Activated CD4-positive, CD25-positive, alpha-beta regulatory T cell (primary cell): ENCODE measurements around the gene LGMN.

ENCODE experiments used
- DNase-seq, 4 experiments: peaks; one replicate each; lab custom pipeline; 2025; lab: John Stamatoyannopoulos, UW

The LGMN gene

DNA sequence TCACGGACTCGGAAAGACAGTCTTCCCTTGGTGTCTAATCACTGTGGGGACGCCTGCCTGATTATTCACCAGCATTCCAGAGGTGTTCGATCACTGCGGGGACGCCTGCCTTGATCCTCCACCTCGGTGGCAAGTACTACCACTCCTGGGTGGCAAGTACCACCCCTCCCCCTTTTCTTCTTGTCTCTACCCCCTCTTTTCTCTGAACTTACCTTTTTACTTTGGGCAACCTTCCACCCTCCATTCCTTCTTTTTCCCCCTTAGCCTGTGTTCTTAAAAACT is 12.0 kb upstream of the LGMN start:
- DNase-seq, result no peak

DNA sequence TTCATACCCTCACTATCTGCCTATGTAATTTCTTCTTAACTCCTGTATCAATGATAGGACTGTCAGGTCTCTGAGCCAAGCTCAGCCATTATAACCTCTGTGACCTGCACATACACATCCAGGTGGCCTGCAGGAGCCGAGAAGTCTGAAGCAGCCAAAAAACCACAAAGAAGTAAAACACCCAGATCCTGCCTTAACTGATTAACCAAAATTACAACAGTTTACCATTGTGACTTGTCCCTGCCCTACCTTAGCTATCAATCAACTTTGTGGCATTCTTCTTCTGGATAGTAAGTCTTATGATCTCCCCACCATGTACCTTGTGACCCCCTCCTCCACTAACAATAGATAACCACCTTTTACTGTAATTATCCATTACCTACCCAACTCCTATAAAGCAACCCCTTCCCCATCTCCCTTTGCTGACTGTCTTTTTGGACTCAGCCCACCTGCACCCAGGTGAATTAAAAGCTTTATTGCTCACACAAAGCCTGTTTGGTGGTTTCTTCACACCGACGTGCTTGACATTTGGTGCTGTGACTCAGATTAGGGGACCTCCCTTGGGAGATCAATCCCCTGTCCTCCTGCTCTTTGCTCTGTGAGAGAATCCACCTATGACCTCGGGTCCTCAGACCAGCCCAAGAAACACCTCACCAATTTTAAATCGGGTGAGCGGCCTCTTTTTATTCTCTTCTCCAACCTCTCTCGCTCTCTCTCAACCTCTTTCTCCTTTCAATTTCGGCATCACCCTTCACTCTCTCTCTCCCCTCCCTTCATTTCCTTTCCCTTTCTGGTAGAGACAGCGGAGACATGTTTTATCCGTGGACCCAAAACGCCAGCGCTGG is 11.5 kb upstream of the LGMN start:
- no peak for DNase-seq

- DNase-seq, result no peak
Measured at GRCh38 chr14:92759300-92759678, 10.9 kb upstream of the LGMN start.

- no peak for DNase-seq
Measured at GRCh38 chr14:92756446-92756845, 8.0 kb upstream of the LGMN start.

GRCh38 chr14:92755495-92755894 is 7.1 kb upstream of the LGMN start:
- DNase-seq, result no peak

GRCh38 chr14:92754966-92755365 is 6.5 kb upstream of the LGMN start:
- no peak for DNase-seq

- no peak for DNase-seq
Measured at GRCh38 chr14:92753250-92753649, 4.8 kb upstream of the LGMN start.

DNA sequence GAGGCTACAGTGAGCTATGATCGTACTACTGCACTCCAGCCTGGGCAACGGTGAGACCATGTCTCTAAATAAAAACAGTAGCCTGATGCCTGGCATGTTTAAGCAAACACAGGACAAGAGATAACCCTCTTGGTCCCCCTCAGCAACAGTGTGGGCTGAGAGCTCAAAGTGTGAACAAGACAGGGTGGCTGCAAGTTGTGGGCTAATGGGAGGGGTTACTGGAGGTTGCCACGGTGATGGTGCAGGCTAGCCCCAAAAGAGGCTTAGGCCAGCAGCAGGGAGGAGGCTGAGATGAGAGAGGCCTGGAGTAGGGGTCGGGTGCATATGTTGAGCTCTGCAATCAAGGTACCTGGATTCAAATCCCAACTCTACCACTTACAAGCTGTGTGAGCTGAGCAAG is 3.4 kb upstream of the LGMN start:
- DNase-seq, result no peak

DNA sequence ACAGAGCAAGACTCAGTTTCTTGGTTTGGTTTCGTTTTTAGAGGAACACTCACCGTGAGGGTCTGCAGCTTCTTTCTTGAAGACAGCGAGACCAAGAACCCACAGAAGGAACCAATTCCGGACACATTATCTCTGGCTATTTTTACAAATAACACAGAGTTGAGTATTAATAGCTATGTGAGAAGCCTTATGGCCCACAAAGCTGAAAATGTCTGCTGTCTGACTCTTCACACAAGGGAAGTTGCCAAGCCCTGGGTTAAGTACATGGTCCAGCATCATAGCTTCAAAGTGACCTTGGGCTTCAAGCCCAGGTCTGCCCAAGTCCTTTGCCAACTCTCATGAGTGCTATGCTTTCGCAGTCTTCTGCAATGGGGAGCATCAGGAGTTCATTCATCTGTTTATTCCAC is 2.6 kb upstream of the LGMN start:
- no peak for DNase-seq

- DNase-seq, result peak in 1 of 4 experiments; percentile 9
Measured at GRCh38 chr14:92750222-92750728, 1.8 kb upstream of the LGMN start.

- DNase-seq, result no peak
Measured at GRCh38 chr14:92747701-92748258, 647 bp downstream of the LGMN start.

GRCh38 chr14:92744198-92744597 is 4.2 kb downstream of the LGMN start:
- no peak for DNase-seq

DNA sequence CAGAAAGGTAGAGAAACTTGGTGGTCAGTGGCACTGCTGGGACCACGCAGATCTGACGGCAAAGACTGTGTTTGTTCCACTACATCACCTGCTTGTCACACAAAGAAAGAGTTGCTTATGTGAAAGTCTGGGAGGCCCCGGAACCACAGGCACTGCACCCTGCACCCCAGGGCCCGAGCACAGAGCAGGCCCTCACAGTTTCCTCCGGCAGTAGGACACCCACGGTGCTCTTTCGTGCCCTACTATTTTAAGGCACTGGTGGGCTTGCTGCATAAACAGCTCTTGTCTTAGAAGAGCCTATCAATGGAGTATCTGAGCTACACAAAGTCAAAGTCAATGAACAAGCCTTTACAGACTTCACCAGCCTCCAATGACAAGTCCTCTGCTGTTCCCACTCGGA is 8.0 kb downstream of the LGMN start:
- no peak for DNase-seq

DNA sequence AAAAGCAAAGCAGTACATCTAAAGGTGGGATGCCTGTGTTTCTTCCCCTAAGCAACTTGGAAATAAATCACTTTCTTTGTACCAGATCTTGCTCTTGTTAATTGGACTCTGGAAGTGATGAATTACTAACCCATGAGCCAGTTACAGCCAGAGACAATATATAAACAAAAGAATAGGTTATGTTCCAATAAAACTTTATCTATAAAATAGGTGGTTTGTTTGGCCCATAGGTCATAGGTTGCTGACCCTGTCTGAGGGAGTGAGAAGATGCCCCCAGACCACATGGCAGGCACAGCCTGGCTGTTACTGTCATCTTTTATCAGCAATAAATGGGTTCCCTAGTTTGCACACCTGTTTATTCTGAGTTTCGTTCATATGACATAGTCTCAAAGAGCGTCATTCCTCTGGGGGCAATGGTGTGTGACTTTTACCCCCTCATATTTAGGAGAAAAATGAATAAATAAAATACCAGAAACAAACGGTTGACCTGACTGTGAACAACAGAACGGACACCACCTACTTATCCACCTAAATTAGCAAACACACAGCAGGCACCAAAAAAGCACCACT is 10.7 kb downstream of the LGMN start:
- DNase-seq, result no peak

DNA sequence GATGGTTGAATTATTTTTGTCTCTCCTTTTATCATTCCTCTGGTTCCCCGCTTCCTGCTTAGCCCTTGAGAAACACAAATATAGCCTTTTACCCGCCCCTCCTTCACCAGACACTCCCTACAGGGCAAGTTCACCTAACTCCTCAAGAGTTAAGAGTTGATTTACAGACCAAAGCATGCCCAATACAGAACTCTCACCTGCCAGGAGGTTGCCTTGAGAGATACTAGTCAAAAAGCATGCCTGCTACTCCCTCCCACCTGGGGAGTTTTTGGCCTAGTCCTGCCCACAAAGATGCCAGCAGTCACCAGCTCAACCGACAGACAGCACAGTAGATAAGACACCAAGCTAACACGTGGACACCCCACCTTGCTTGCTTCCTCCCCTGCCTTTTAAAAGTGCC is 11.2 kb downstream of the LGMN start:
- no peak for DNase-seq

DNA sequence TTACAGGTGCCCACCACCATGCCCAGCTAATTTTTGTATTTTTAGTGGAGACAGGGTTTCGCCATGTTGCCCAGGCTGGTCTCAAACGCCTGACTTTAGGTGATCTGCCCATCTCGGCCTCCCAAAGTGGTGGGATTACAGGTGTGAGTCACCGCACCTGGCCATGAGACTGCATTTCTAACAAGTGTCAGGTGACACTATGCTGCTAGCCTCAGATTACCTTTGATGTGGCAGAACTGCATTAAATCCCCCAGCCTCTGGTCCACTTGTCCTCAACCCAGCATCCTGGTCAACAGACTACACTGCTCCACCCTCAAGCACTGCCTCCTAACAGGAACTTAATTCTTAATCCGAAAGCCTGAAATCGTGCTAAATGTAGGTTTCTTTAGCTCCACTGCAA is 13.1 kb downstream of the LGMN start:
- DNase-seq, result no peak

- DNase-seq, result no peak
Measured at GRCh38 chr14:92734618-92735017, 13.8 kb downstream of the LGMN start.

- DNase-seq, result no peak
Measured at GRCh38 chr14:92733007-92733406, 15.4 kb downstream of the LGMN start.

GRCh38 chr14:92731622-92732115 is 16.8 kb downstream of the LGMN start:
- no peak for DNase-seq

DNA sequence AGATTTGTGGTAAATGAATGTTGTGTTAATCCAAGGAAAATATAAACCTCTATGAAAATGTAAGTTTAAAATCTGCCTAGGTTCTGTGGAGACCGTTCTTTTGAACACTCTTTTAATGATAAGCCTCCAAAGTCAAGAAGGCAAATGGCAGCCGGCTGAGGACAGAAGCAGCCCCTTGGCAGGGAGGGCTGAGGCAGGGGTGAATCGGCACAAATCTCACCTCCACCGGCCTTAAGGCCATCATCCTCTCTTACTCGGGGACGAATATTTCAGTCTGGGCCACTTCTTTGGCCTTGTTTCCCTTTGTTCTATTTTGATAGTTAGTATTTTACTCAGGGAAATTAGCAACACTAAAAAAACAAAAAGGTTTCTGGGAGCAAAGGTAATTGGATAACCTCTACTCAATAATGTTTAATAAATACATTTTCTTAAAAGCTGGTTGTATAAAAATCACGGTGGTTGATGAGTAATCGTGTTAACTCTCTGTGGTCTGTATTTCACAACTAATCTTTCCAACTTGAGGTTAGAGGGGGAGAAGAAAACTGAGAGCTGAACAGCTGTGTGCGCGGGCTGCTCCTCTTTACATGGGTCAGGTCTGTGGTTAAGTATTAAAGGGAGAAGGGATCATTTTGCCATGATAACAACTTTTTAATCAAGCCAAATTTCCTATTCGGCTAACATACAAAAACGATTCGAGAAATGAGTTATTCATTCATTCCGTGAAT is 18.6 kb downstream of the LGMN start:
- DNase-seq, result no peak

- DNase-seq, result no peak
Measured at GRCh38 chr14:92728759-92729364, 19.6 kb downstream of the LGMN start.

- no peak for DNase-seq
Measured at GRCh38 chr14:92726933-92727262, 21.5 kb downstream of the LGMN start.
